HL-60 (cell line): Measurements from ENCODE around the gene MYO1B.

Experiments used
- GABPA ChIP-seq: IDR thresholded peaks from 2 replicates; pipeline ENCODE4 v1.6.1; 2012; ENCODE audit warnings: low read depth
- TF ChIP-seq, protein P1 (sequence below): IDR thresholded peaks from one replicate; pipeline ENCODE4 v1.5.1; 2011; ENCODE audit warnings: low read length, control low read depth, inconsistent platforms; ENCODE audit not compliant: insufficient read depth
- TF ChIP-seq, protein P2 (sequence below): IDR thresholded peaks from 2 replicates; pipeline ENCODE4 v1.6.1; 2012; ENCODE audit warnings: low read depth; ENCODE audit not compliant: insufficient replicate concordance

DNA sequence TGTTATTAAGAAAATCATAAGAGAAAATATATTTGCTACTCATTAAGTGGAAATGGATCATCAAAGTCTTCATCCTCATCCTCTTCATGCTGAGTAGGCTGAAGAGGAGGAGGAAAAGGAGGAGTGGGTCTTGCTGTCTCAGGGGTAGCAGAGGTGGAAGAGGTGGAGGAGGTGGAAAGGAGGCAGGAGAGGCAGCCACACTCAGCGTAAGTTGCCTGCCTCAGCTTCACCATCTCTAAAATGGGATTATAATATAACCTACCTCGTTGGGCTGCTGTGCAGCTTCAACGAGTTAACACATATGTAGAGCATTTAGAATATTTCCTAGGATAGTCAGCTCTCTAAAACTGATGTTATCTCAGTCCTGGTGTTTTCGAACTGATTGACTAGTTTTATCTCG is 4.3 kb upstream of the MYO1B start:
- TF ChIP-seq, protein P1, sequence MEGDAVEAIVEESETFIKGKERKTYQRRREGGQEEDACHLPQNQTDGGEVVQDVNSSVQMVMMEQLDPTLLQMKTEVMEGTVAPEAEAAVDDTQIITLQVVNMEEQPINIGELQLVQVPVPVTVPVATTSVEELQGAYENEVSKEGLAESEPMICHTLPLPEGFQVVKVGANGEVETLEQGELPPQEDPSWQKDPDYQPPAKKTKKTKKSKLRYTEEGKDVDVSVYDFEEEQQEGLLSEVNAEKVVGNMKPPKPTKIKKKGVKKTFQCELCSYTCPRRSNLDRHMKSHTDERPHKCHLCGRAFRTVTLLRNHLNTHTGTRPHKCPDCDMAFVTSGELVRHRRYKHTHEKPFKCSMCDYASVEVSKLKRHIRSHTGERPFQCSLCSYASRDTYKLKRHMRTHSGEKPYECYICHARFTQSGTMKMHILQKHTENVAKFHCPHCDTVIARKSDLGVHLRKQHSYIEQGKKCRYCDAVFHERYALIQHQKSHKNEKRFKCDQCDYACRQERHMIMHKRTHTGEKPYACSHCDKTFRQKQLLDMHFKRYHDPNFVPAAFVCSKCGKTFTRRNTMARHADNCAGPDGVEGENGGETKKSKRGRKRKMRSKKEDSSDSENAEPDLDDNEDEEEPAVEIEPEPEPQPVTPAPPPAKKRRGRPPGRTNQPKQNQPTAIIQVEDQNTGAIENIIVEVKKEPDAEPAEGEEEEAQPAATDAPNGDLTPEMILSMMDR, result no peak
- no peak for TF ChIP-seq GABPA
- TF ChIP-seq, protein P2, sequence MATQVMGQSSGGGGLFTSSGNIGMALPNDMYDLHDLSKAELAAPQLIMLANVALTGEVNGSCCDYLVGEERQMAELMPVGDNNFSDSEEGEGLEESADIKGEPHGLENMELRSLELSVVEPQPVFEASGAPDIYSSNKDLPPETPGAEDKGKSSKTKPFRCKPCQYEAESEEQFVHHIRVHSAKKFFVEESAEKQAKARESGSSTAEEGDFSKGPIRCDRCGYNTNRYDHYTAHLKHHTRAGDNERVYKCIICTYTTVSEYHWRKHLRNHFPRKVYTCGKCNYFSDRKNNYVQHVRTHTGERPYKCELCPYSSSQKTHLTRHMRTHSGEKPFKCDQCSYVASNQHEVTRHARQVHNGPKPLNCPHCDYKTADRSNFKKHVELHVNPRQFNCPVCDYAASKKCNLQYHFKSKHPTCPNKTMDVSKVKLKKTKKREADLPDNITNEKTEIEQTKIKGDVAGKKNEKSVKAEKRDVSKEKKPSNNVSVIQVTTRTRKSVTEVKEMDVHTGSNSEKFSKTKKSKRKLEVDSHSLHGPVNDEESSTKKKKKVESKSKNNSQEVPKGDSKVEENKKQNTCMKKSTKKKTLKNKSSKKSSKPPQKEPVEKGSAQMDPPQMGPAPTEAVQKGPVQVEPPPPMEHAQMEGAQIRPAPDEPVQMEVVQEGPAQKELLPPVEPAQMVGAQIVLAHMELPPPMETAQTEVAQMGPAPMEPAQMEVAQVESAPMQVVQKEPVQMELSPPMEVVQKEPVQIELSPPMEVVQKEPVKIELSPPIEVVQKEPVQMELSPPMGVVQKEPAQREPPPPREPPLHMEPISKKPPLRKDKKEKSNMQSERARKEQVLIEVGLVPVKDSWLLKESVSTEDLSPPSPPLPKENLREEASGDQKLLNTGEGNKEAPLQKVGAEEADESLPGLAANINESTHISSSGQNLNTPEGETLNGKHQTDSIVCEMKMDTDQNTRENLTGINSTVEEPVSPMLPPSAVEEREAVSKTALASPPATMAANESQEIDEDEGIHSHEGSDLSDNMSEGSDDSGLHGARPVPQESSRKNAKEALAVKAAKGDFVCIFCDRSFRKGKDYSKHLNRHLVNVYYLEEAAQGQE, result no peak
